Stimulated activated CD8-positive, alpha-beta memory T cell treated with anti-CD3 and anti-CD28 coated beads, Interleukin-7, amount 100 ng/mL, for 48 hours (primary cell): ENCODE data around the gene TMC6.
A peak's percentile ranks its signal among the peaks of the same experiment; 100 is the strongest.
"Not testable (repeated sequence)": the region's sequence is repeated elsewhere in the genome, so short reads cannot be mapped to it uniquely, and the experiment has no call there.

Experiments used
- DNase-seq, 2 donors: peaks; one replicate each; pipeline ENCODE4 v3.0.0-alpha.2; 2020; ENCODE audit warnings: low read depth in 1 of 2; ENCODE audit errors: extremely low read depth in 1 of 2

Gene TMC6

DNA sequence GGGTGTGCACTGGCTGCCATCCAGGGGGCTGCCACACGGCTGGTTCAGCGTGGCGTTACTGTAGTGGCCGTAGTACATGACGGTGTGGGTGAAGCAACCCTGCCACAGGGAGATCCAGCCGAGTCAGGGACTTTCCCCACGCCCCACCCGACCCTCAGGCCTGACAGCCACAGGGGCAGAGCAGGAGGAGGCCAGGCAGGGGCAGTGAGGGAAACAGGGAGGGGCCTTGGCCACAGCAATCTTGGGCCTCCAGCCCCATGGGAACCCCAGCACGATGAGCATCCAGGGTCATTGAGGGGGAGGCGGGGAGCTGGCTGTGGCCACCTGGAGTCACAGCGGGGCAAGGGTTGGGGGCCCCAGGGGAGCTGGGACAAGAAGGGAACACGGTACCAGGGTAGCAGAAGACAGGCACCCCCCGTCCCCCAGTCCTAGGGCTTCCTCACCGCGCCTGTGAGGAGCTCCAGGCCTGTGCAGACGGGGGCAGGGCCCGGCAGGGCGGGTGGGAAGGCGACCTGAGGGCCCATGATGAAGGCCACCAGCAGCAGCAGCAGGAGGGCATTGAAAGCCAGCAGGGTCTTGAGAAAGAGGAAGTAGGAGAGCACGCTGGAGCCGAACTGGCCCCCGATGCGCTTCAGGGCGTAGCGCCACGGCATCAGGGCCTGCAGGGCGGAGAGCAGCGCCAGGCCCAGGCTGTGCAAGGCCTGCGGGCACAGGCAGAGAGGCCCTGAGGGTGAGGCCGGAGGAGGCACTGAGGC, 4.3 kb downstream of the TMC6 start:
- no peak for DNase-seq

DNA sequence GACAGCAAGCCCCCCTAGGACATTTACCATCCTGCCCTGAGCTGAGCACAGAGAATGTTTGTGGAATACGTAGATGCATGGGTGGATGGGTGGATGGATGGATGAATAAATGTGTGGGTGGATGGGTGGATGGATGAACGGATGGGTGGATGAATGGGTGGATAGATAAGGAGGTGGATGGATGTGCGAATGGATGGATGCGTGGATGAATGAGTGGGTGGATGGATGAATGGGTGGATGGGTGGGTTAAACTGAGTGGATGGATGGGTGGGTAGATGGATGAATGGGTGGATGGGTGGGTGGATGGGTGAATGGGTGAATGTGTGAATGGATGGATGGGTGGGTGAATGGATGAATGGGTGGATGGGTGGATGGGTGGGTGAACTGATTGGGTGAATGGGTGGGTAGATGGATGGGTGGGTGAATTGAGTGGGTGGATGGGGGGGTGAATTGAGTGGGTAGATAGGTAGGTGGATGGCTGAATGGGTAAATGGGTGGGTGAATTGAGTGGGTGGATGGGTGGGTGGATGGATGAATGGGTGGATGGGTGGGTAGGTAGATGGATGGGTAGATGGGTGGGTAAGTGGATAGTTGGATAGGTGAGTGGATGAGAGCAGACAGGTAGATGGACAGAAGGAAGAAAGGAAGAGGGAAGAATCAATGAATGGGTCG, 5.2 kb downstream of the TMC6 start:
- no peak for DNase-seq

DNA sequence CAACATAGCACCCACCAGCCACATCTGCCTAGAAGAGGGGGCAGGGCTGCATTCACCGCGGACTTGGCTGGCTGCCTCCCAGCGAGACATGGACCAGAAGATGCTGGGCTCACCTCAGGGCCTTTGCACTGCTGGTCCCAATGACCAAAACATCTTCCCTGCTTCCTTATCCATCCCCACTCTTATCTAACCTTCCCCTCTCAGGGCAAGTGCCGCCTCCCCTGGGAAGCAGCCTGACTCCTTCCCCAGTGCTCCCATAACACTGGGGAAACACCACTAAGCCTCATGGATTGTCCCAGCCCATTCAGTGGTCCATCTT, 5.7 kb downstream of the TMC6 start:
- DNase-seq, result no peak

DNA sequence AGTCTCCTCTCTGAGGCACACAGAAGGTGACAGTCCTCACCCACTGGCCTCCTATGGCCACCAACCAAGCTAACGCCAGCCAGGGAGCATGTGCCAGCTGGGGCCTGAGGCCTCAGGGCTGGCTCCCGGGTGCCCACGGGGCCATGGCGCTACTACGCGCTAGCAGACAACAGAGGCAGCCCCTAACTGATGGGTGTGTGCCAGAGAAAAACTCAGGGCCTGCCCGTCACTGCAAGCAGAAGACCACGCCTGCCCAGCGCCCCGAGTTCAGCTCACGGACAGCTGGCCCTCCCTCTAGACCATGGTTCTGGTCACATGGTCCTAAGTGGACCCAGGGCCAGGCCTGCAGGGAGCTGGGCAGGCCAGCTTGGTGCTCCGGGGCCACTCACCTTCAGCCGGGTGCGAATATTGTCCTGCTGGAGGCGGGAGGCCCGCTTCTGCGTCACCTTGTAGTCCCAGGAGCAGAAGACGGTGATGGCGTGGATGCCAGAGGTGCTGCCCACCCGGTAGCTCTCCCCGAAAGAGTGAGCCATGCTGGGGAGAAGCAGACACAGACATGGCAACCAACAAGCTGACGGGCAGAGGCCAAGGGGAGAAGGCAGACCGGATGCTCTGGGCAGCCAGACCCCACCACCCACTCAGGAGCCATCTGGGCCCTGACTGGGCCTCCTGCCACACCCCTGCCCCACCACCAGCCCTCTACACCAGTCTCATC, 6.2 kb downstream of the TMC6 start:
- DNase-seq, result no peak

DNA sequence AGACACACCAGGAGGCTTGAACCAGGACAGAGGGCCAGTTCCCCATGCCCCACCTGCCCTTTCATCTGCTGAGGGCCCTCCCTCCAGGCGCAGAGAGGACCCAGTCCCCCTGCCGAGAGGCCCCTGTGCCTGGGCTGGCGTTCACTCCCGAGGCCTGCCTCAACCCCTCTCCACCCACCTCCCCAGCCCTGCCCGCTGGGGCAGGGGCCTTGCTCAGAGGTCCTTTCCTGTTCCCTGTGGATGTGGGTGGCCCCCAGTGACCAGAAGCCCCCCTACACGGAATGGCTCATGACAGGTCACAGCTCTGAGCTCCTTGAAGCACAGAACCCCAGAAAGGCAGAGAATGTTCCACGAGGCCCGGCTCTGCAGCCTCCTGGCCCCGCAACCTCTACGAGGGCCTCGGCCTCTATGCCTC, 6.7 kb downstream of the TMC6 start:
- no peak for DNase-seq

DNA sequence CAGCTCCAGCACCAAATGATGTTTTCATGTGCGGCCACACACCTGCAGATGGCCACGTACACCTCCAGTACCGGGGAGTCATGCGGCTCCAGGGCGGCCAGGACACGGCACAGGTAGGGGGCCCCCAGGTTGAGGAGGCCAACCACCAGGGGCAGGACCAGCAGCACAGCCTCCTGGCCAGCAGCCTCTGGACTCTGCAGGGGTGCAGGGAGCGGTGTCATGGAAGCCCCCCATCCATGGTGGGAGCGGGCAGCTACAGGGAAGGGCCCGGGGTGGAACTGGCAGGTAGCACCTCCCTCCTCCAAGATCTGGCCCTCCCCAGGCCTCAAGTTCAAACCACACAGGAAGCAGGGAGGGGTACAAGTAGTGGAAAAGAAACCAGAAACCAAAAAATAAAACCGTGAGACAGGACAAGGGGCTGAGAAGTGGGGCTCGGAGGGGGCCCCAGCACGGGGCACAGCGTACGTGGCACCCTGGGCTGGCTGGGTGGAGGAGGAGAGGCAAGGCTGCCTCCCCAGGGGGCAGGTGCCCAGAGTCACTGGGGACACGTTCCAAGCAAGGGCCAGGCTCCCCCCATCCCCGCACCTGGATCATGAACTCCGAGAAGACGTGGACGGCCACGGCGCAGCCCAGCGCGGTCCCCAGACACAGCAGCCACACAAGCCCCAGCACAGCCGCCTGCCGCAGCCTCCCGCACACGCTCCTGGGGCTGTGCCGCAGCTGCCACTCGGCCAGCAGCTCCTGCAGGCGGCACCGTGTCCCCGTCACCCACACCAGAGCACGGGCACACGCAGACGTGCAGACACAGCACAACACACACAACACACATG, 7.4 kb downstream of the TMC6 start:
- DNase-seq, result no peak

DNA sequence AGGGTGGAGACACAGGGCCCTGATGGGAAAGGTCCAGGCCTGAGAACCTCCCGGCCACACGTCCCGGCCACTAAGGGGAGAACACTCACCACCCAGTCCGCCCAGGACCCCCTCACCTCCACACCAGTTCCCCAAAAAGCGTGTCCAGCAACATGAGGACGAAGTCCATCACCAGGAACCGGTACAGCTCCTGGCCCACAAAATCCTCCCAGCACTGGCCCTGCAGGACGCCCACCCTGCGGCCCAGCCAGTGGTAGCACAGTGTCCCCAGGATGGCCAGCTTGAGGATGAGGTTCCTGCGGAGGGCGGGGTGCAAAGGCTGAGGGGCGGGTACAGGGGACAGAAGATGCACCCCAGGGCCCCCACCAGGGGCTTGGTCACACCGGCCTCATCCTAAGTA, 8.0 kb downstream of the TMC6 start:
- no peak for DNase-seq

DNA sequence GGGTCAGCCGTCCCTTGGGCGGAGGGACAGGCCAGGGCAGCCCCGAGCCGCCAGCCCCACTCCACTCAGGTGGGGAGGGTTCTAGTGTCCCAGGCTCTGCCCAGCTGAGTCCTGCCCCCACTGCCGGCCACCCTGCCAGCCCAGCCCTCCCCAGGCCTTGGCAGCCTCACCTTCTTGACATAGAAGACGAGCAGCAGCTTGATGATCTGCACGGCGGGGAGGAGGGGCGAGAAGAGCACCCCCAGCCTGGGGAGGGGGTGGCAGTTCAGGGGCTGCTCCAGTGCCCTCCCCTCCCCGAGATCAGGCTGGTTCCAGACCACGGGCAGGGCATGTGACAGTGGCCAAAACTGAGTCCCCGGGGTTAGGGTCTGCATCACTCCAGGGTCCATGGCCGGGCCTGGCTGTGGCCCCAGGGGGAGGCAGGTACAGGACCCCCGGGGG, 9.7 kb downstream of the TMC6 start:
- no peak for DNase-seq

DNA sequence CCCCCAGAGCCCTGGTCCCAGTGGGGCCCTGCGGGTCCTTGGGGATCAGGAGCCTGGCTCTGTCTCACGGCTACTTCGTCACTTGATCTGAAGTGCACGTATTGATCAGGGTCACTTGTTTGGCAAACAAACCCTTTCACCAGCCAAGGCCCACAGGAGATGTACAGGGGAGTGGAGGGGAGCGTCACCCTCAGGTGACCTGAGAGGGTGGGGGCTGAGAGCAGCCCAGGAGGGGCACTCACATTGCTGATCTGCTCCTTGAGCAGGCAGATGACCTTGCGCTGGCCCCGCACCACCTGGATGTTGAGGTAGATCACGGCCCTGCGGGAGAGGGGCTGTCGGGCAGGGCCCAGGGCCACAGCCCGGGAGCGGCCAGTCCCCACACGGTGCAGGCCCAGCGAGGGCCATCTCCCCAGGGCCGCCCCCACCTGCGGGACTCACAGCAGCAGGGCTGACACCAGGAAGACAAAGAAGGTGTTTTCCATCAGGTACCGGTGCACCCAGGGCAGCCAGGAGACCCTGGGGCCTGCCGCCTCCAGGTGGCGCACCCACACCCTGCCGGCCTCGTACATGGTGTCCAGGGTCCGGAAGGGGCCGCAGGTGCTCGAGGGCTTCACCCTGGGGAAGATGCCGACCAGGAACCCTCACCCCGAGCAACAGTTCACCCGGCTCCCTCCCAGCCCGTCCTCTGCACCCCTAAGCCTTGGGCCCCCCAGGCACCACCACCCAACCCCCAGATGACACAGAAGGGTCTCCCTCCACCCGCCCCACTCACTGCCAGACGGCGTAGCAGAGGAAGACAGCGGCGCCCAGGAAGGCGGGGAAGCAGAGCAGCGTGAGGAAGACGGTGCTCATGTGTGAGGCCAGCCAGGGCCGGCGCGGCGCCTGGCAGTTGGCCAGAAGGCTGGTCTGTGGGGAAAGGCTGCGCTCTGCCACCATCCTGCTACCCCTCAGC, 11.3 kb downstream of the TMC6 start:
- no peak for DNase-seq

DNA sequence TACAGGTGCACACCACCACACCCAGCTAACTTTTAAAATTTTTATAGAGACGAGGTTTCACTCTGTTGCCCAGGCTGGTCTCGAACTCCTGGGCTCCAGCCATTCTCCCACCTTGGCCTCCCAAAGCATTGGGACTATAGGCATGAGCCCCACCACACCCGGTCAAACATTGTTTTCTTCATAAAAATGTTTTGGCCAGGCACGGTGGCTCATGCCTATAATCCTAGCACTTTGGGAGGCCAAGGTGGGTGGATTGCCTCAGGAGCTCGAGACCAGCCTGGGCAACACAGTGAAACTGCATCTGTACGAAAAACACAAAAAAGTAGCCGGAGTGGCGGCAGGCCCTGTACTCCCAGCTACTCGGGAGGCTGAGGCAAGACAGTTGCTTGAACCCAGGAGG, 12.1 kb downstream of the TMC6 start:
- no peak for DNase-seq

DNA sequence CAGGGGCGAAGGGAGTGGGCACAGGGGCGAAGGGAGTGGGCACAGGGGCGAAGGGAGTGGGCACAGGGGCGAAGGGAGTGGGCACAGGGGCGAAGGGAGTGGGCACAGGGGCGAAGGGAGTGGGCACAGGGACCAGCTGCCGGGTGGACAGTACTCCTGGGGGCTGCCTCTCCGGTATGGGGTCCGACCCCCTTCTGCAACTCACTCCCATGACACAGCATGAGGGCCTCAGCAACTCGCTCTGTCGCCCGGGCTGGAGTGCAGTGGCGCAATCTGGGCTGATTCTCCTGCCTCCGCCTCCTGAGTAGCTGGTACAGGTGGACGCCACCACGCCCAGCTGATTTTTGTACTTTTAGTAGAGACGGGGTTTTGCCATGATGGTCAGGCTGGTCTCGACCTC, 12.8 kb downstream of the TMC6 start:
- DNase-seq, result not testable (repeated sequence)

DNA sequence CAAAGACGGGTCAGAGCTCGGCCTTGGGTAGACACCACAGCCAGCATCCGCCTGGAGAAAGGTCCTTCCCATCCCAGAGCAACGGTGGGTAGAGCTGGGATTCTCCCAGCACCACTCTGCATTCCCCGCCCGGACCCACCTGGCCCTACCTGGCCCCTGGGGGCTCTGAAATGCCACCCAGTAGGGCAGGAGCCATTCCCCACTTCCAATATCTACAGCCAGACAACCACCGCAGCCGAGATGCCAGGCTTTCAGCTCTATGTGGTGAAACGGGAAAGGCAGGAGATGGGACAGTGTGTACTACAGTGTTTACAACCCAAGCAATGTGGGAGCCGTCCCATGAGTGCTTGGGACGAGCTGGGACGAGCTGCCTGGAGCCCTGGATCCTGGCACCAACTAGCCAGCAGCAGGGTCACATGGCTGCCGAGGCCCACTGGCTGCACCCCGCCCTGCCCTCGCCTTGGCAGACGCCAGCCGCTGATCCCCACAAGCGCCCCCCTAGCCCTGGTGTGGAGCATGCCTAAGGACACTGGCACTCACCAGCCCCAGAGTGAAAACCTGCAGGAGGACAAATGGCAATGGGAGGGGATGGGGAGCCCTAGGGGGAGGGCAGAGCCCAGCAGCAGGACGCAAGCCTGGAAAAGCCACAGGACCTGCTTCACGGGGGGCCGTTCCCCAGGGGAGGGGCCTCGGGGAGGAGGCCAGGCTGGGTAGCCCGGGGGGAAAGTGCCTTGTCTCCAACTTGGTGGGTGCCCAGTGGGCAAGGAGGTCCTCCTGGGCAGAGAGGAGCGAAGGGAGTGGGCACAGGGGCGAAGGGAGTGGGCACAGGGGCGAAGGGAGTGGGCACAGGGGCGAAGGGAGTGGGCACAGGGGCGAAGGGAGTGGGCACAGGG, 13.5 kb downstream of the TMC6 start:
- no peak for DNase-seq

DNA sequence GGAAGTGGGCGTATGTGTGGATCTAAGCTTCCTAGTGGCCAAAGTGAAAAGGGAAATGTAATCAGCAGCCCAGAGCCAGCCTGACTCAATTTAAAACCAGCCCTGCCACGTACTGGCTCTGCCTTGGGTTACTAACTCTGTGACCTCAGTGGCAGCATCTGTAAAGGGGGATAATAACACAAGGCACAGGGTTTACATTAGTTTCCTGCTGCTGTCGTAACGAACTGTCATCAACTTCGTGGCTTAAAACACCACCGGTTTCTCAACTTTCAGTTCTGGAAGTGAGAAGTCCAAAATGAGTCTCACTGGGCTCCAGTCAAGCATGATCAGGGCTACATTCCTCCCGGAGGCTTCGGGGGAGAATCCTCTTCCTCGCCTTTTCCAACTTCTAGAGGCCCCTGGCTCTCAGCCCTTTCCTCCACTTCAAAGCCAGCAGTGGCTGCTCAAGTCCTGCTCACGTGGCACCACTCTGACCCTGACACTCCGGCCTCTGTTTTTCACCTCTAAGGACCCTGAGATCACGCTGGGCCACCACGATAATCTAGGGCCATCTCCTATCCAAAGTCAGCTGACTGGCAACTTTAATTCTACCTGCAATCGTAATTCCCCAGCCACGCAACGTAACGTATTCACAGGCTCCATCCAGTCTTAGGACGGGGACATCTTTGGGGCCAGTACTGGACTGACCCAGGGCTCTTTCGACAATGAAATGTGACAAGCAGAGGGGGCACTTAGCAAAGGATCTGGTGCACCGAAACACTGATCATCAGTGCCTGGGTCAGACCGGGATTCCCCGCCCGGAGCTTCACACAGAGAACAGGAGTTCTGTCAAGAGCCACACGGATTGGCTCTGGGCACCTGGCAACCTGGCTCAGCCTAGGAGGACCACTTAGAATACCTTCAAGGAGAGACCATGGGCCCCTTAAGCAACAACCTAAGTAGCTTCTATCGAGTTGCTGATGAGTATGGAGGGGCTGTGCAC, 14.5 kb downstream of the TMC6 start:
- DNase-seq, result peak in 1 of 2 donors; percentile 47

DNA sequence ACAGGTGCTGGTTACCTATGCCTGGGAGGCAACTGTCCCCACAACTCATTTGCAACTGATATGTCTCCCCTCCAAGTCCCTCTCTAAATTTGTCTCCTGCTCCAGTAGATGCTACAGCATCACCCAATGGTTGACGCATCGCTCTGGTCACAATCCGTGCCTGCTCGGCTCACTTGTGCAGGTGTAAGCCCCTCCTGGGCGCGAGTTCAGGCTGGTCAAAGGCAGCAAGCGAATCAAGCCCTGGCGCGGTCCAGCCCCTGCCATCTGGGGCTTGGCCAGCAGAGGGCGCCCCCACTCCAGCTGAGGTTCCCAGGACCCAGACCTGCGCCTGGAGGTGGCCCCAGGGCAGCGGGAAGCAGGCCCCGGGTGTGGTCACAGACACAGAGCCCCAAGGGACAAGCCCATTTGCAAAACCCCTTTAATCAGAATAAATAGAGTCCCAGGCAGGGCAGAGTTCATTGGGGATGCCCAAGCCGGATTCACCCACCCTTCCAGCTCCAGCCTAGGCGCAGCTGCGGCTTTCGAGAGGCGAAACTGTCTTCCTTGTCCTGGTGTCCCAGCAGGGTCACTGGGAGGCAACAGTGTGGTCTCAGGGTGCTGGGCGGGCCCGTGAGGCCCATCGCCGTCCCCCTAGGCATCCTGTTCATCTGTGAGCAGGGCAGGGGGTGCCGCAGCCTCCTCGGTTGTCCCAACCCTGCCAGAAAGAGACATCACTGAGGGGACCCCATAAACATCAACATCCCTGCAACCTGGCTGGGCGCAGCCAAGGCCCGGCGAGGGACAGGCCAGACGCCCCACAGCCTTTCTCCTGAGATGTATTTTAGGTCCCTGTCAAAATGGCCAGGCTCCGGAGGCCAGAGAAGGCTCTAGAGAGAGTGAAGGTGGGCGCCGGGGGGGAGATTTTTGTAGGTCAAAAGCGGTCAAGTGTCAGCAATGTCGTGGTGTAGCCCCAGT, 15.8 kb downstream of the TMC6 start:
- DNase-seq, result peak in 1 of 2 donors; percentile 52

DNA sequence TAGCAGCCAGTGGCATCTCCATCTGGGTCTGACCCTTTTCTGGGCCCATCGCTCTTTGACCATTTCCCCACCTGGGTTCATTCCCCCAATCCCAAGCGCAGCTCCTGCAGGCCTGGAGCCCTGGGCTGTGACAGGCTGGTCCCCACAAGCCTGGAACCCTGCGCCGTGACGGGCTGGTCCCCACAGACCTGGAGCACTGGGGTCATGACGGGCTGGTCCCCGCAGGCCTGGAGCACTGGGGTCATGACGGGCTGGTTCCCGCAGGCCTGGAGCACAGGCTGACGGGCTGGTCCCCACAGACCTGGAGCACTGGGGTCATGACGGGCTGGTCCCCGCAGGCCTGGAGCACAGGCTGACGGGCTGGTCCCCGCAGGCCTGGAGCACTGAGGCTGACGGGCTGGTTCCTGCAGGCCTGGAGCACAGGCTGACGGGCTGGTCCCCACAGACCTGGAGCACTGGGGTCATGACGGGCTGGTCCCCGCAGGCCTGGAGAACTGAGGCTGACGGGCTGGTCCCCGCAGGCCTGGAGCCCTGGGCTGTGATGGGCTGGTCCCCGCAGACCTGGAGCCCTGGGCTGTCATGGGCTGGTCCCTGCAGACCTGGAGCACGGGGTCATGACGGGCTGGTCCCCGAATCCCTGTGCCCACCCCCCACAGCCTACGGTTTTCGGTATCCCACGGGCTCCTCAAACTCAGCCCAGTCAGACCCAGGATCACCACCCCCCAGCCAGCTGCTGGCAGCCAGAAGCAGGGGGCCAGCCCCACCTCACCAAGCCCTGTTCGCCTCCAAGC, 16.6 kb downstream of the TMC6 start:
- no peak for DNase-seq
